Body of pancreas (tissue), 4 donors: ENCODE measurements around the gene DGKD.

Source experiments
- CTCF ChIP-seq, 7 experiments: fragments of 450-650 bp in 4 of 7; fragments of 200-600 bp in 3 of 7; sonication (generic) in 3 of 7; IDR thresholded peaks; one replicate each; pipeline ENCODE4 v1.5.1; 2016 to 2019; ENCODE audit warnings: antibody characterized with exemption in 7 of 7
- POLR2A ChIP-seq, 3 donors: fragments of 450-650 bp; IDR thresholded peaks; one replicate each; pipeline ENCODE4 v1.6.1; 2016; ENCODE audit warnings: antibody characterized with exemption in 3 of 3, mild to moderate bottlenecking in 2 of 3

GRCh38 chr2:233473878-233474277 is 119.6 kb downstream of the DGKD start:
- TF ChIP-seq CTCF (IDR thresholded peaks at IDR 0.05) = no peak
- TF ChIP-seq POLR2A (IDR thresholded peaks at IDR 0.05) = no peak
